Endothelial cell of umbilical vein (primary cell): ENCODE results near the gene TMC4. TPM values are rescaled to one million over a fixed set of nuclear protein-coding genes. Genes with fewer than 3 reads are reported as not detected.

Source experiments
- BruUV-seq: library from RNA; stranded (reverse); fragments of 400-500 nt; replicated peaks from 2 replicates; lab custom pipeline; 2021; lab: Mats Ljungman, UMichigan
- CTCF ChIA-PET: fragments of 300-600, 350-600 bp; sonication (Branson Sonifier 250); formaldehyde crosslinking; loops from one replicate; lab custom pipeline; 2021; ENCODE audit warnings: antibody characterized with exemption, inconsistent platforms; lab: Charles Lee
- POLR2A ChIA-PET: fragments of 300-600, 350-600 bp; sonication (Branson Sonifier 250); formaldehyde crosslinking; loops from one replicate; lab custom pipeline; 2021; ENCODE audit warnings: antibody characterized with exemption, inconsistent platforms; lab: Charles Lee
- DNase-seq: peaks from one replicate; pipeline ENCODE4 v3.0.0-alpha.2; 2011; ENCODE audit warnings: low read depth, low spot score
- FAIRE-seq: peaks from 2 replicates; lab custom pipeline; 2011; peaks lifted over from hg19 to GRCh38; lab: Jason Lieb, UNC
- H2AFZ ChIP-seq: 2 replicates; pipeline ENCODE4 v1.6.0; 2012; ENCODE audit warnings: low read depth, low read length, control low read depth, inconsistent platforms
- H3K27ac ChIP-seq: 2 replicates; pipeline ENCODE4 v1.5.1; 2011; ENCODE audit warnings: low read depth, mild to moderate bottlenecking, control low read depth, low read length, moderate library complexity; ENCODE audit not compliant: insufficient read depth
- H3K27me3 ChIP-seq, 2 experiments: 2 replicates each; pipeline versions ENCODE4 v1.6.0 to v1.6.1; 2011; ENCODE audit warnings: low read length in 2 of 2, mixed read lengths in 1 of 2; ENCODE audit not compliant: control insufficient read depth in 2 of 2, insufficient read depth in 2 of 2
- H3K36me3 ChIP-seq, 2 experiments: 2 replicates in 1 of 2; 3 replicates in 1 of 2; pipeline ENCODE4 v1.5.1; 2011; ENCODE audit warnings: low read length in 2 of 2, mild to moderate bottlenecking in 1 of 2, moderate library complexity in 1 of 2; ENCODE audit not compliant: control insufficient read depth in 2 of 2, insufficient read depth in 2 of 2; ENCODE audit errors: extremely low read depth in 1 of 2
- H3K4me1 ChIP-seq: 3 replicates; pipeline ENCODE4 v1.5.1; 2011; ENCODE audit warnings: mild to moderate bottlenecking, low read length; ENCODE audit not compliant: control insufficient read depth, insufficient read depth; ENCODE audit errors: extremely low read depth
- H3K4me2 ChIP-seq: 2 replicates; pipeline ENCODE4 v1.6.1; 2011; ENCODE audit warnings: low read length, control low read depth, mixed read lengths; ENCODE audit not compliant: insufficient read depth
- H3K4me3 ChIP-seq, 3 experiments: fragments of 200-600 bp in 1 of 3; sonication (generic), shearing (Covaris generic) in 1 of 3; replicated peaks in 1 of 3; 2 replicates each; pipeline ENCODE4 v1.5.1; 2011 to 2016; ENCODE audit warnings: control low read depth in 3 of 3, low read length in 3 of 3, mild to moderate bottlenecking in 2 of 3, inconsistent platforms in 1 of 3, low read depth in 1 of 3, moderate library complexity in 1 of 3; ENCODE audit not compliant: insufficient read depth in 1 of 3
- H3K79me2 ChIP-seq: 2 replicates; pipeline ENCODE4 v1.6.0; 2012; ENCODE audit warnings: low read length, inconsistent platforms; ENCODE audit not compliant: control insufficient read depth, insufficient read depth
- H3K9ac ChIP-seq: replicated peaks from 2 replicates; pipeline ENCODE3; 2011; ENCODE audit warnings: low read length, control low read depth; ENCODE audit not compliant: insufficient read depth; ENCODE audit errors: extremely low read depth
- H3K9me1 ChIP-seq: replicated peaks from 3 replicates; pipeline ENCODE4 v1.6.0; 2011; ENCODE audit warnings: mild to moderate bottlenecking, low read length; ENCODE audit not compliant: control insufficient read depth, insufficient read depth; ENCODE audit errors: extremely low read depth
- H3K9me3 ChIP-seq: replicated peaks from 2 replicates; pipeline ENCODE4 v1.5.1; 2012; ENCODE audit warnings: low read length, inconsistent platforms; ENCODE audit not compliant: control insufficient read depth, insufficient read depth
- H4K20me1 ChIP-seq: replicated peaks from 2 replicates; pipeline ENCODE3; 2011; ENCODE audit warnings: mild to moderate bottlenecking, low read length; ENCODE audit not compliant: control insufficient read depth, insufficient read depth; ENCODE audit errors: extremely low read depth
- CTCF ChIP-seq, 2 donors: IDR thresholded peaks; 1 replicate in 1 of 2; 2 replicates in 1 of 2; pipeline ENCODE4 v1.5.1; 2011; ENCODE audit warnings: low read length in 2 of 2, mild to moderate bottlenecking in 2 of 2, moderate library complexity in 2 of 2, control low read depth in 1 of 2, inconsistent platforms in 1 of 2, low read depth in 1 of 2; ENCODE audit not compliant: insufficient read depth in 1 of 2; ENCODE audit errors: extremely low read depth in 1 of 2
- EZH2 ChIP-seq: IDR thresholded peaks from 2 replicates; pipeline ENCODE4 v1.6.1; 2012; ENCODE audit warnings: borderline replicate concordance, low read depth, mild to moderate bottlenecking, moderate library complexity, low read length, inconsistent platforms; ENCODE audit not compliant: severe bottlenecking
- FOS ChIP-seq: IDR thresholded peaks from 2 replicates; pipeline ENCODE4 v1.6.1; 2011; ENCODE audit warnings: mild to moderate bottlenecking, low read length, moderate library complexity, borderline replicate concordance; ENCODE audit not compliant: insufficient read depth
- GATA2 ChIP-seq: IDR thresholded peaks from 2 replicates; pipeline ENCODE4 v1.7.0; 2011; ENCODE audit warnings: low read depth, mild to moderate bottlenecking, moderate library complexity, mixed read lengths, low read length; ENCODE audit not compliant: insufficient read length, insufficient read depth
- JUN ChIP-seq: IDR thresholded peaks from 2 replicates; pipeline ENCODE4 v1.6.1; 2011; ENCODE audit warnings: borderline replicate concordance, low read depth; ENCODE audit not compliant: insufficient read length, insufficient read depth
- MAX ChIP-seq: IDR thresholded peaks from 2 replicates; pipeline ENCODE4 v1.6.1; 2011; ENCODE audit not compliant: insufficient read depth, insufficient read length
- MYC ChIP-seq: IDR thresholded peaks from one replicate; pipeline ENCODE4 v1.6.1; 2011; ENCODE audit warnings: mild to moderate bottlenecking, low read depth, low read length
- POLR2A ChIP-seq: IDR thresholded peaks from 2 replicates; pipeline ENCODE4 v1.6.1; 2012; ENCODE audit warnings: low read depth, mild to moderate bottlenecking, control low read depth, low read length
- POLR2AphosphoS5 ChIP-seq: IDR thresholded peaks from 2 replicates; pipeline ENCODE4 v1.6.1; 2012; ENCODE audit warnings: low read depth, mild to moderate bottlenecking, control low read depth, low read length, moderate library complexity; ENCODE audit not compliant: insufficient read depth
- dilution Hi-C: fragments of 300-500 bp; cut with MboI; formaldehyde crosslinking; loops from one replicate; pipeline ENCODE4 v1.15.0; 2019; ENCODE audit warnings: low sequenced_read_pairs; ENCODE audit not compliant: extremely low pct_ligation_motif_present
- intact Hi-C: fragments of 100-400 bp; cut with micrococcal nuclease; formaldehyde crosslinking; loops from one replicate; pipeline ENCODE4 v1.10.0; 2022
- polyA plus RNA-seq, 4 experiments: library from polyadenylated mRNA; depleted of rRNA in 3 of 4; stranded (reverse) in 3 of 4; unstranded in 1 of 4; fragments of >200 nt; gene quantifications; 2 replicates each; pipeline versions ENCODE4 v1.2.1 to v1.2.3, GENCODE V29; 2011 to 2012; ENCODE audit warnings: missing spikeins in 1 of 4
- total RNA-seq: library from RNA; stranded (reverse); gene quantifications from 2 replicates; pipeline ENCODE4 v1.2.3, GENCODE V29; 2021

TMC4 gene
- total and polyA plus RNA-seq, 2 donors (not counting 3 experiments of a cell fraction or from before 2014, with no cell fraction given) = 0.71 to 1.7 TPM

- CTCF ChIA-PET = no interaction called here
- TF ChIP-seq MYC (no peak), MAX (no peak), GATA2 (no peak), POLR2AphosphoS5 (no peak), EZH2 (no peak), JUN (no peak), CTCF (IDR thresholded peaks at IDR 0.05; ENCODE audit: extremely low read depth in 1 of 2, insufficient read depth in 1 of 2, low read depth in 1 of 2, low read length in 2 of 2) (no peak), POLR2A (no peak), FOS (no peak)
- intact Hi-C loops = no loop called here
- dilution Hi-C loops = no loop called here
- FAIRE-seq (no peak), DNase-seq (no peak)
- Histone ChIP-seq H4K20me1 (no peaks in the 10 kb centered on the region), H3K9me3 (no peaks in the 10 kb centered on the region), H3K27me3 (no peaks in the 10 kb centered on the region), H3K4me2 (no peak overlapping the region), H3K9ac (no peak overlapping the region), H3K4me1 (peaks cover 7% of the 10 kb centered on the region), H3K4me3 (no peak overlapping the region), H2AFZ (no peak overlapping the region), H3K27ac (no peak overlapping the region), H3K79me2 (peaks cover 49% of the 10 kb centered on the region), H3K36me3 (peaks cover 29 to 46% of the 10 kb centered on the region in 2 experiments), H3K9me1 (no peaks in the 10 kb centered on the region)
- no TSS peak for BruUV-seq
- POLR2A ChIA-PET = no interaction called here
Observed at GRCh38 chr19:54142166-54142780, 30.7 kb downstream of the TMC4 start.
